Activated T-cell treated with anti-CD3 and anti-CD28 coated beads for 1 hour (primary cell): ENCODE data around the gene SYNE3.

Experiments
- DNase-seq: peaks from one replicate; pipeline ENCODE4 v3.0.0-alpha.2; 2020; ENCODE audit warnings: low read depth

Gene SYNE3

GRCh38 chr14:95474486-95474885, 42.0 kb downstream of the SYNE3 start:
- DNase-seq: no peak

DNA sequence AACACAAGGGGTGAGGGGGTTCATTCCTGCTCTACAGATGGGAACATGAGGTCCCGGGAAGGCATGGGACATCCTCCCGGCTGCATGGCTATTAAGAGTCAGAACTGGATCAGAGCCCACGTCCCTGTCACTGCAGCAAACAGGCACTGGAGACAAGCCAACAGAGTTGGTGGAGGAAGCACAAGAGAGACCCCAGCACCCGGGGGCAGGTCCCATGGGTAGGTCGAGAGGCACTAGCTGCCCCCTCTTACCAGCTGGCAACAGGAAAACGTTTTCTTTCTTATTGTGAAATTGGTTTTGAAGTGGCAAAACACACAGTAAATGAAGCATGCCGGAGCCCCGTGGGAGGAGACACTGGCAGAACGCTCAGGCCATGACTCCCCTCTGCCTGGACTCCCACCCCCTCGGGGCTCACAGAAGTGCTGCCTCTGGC, 43.6 kb downstream of the SYNE3 start:
- DNase-seq: no peak

- no peak for DNase-seq
Observed at GRCh38 chr14:95471476-95471875, 45.0 kb downstream of the SYNE3 start.

DNA sequence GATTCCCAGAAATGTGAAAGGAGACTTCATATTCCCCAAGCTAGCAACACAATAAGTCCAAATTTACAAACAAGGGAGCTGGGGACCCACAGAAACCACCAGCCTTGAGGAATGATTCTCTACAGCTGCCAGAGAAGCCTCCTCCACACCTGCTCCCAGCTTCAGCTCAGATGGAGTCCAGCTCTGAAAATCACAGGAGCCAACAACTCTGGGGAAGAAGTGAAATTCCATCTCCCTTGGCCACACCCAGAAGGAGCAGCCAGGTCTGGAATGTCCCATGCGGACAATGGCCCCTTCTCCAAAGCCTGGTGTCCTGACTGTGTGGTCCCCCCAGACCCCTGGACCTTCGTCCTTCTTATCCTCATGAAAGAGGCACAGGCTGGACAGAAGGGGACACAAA, 45.4 kb downstream of the SYNE3 start:
- DNase-seq: no peak

- DNase-seq: no peak
Observed at GRCh38 chr14:95469134-95469481, 47.3 kb downstream of the SYNE3 start.

DNA sequence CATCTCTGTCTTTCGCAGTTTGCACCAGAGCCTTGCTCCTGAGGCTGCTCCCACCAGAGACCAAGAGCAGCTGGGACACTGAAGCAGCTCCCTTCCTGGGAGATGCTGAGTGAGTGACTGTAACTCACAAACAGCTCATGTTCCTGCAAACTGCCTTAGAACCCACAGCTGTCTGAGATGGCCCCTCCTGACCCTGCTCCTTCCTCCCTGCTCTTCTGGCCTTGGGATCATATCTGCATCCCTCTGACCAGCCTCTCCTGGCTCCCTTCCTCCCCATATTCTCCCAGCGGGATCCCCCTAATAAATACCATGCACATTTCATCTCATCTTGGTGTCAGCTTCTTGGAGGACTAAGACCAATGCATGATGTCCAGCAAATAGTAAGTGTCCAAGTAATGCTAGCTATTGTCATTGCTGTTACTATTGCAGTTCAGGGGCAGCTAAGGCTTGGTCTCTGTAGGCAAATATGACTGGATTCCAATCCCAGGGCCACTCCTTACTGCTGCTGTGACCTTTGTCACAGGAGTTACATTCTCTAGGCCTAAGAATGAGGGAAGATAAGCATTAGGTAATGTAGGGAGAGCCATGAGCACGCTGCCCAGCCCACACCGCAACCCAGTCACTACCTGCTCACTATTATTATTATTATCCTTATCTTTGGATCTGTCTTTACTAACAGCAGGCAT, 47.9 kb downstream of the SYNE3 start:
- no peak for DNase-seq

GRCh38 chr14:95467657-95468056, 48.8 kb downstream of the SYNE3 start:
- DNase-seq: no peak

GRCh38 chr14:95467232-95467631, 49.2 kb downstream of the SYNE3 start:
- no peak for DNase-seq
